ENCODE measurements around the gene AGPAT4.

AGPAT4 gene

DNA sequence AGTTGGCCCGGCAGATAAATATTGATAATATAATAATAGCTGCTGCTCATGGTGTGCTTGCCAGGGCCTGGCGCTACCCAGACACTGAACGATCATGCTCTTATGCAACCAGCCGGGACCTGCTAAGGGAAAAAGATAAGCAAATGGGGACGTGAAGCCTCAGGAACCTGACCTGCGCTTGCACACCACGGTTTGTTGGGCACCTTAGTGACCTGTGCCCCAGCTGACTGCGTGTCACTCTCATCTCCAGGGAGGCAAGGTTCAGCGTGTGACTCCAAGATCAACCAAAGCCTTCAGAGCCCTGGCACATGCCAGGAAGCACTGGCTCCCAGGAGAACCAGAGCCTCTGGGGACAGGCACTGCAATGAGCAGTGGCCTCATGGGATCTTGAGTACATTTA is 111.1 kb downstream of the AGPAT4 start:
- DNase-seq (ENCODE audit: low read depth) = no peak
- TF ChIP-seq, protein P1, sequence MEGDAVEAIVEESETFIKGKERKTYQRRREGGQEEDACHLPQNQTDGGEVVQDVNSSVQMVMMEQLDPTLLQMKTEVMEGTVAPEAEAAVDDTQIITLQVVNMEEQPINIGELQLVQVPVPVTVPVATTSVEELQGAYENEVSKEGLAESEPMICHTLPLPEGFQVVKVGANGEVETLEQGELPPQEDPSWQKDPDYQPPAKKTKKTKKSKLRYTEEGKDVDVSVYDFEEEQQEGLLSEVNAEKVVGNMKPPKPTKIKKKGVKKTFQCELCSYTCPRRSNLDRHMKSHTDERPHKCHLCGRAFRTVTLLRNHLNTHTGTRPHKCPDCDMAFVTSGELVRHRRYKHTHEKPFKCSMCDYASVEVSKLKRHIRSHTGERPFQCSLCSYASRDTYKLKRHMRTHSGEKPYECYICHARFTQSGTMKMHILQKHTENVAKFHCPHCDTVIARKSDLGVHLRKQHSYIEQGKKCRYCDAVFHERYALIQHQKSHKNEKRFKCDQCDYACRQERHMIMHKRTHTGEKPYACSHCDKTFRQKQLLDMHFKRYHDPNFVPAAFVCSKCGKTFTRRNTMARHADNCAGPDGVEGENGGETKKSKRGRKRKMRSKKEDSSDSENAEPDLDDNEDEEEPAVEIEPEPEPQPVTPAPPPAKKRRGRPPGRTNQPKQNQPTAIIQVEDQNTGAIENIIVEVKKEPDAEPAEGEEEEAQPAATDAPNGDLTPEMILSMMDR (IDR thresholded peaks at IDR 0.05; ENCODE audit: insufficient read depth, low read depth, low read length, missing control alignments) = no peak
- H3K4me3 ChIP-seq (ENCODE audit: low read length) = no peak overlapping the region

GRCh38 chr6:161161889-161162624 is 111.8 kb downstream of the AGPAT4 start:
- TF ChIP-seq, protein P1 (IDR thresholded peaks at IDR 0.05; ENCODE audit: insufficient read depth, low read depth, low read length, missing control alignments) = no peak
- H3K4me3 ChIP-seq (ENCODE audit: low read length) = no peak overlapping the region
- DNase-seq (ENCODE audit: low read depth) = no peak

GRCh38 chr6:161161121-161161520 is 112.7 kb downstream of the AGPAT4 start:
- no peak for DNase-seq (ENCODE audit: low read depth)
- TF ChIP-seq, protein P1 (IDR thresholded peaks at IDR 0.05; ENCODE audit: insufficient read depth, low read depth, low read length, missing control alignments) = no peak
- H3K4me3 ChIP-seq (ENCODE audit: low read length) = no peak overlapping the region

GRCh38 chr6:161154796-161155335 is 119.0 kb downstream of the AGPAT4 start:
- no peak overlapping the region for H3K4me3 ChIP-seq (ENCODE audit: low read length)
- TF ChIP-seq, protein P1 (IDR thresholded peaks at IDR 0.05; ENCODE audit: insufficient read depth, low read depth, low read length, missing control alignments) = no peak
- DNase-seq (ENCODE audit: low read depth) = no peak

DNA sequence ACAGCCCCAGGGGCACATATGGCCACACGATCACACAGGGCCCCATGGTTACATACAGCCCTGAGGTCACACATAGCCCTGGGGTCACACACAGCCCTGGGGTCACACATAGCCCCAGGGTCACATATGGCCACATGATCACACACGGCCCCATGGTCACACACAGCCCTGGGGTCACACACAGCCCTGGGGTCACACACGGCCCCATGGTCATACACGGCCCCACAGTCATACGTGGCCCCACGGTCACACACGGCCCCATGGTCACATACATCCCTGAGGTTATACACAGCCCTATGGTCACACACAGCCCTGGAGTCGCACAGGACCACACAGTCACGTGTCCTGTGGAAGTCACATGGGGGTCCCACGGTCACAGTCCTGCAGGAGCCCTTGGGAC is 120.1 kb downstream of the AGPAT4 start:
- DNase-seq (ENCODE audit: low read depth) = no peak
- TF ChIP-seq, protein P1 (IDR thresholded peaks at IDR 0.05; ENCODE audit: insufficient read depth, low read depth, low read length, missing control alignments) = no peak
- no peak overlapping the region for H3K4me3 ChIP-seq (ENCODE audit: low read length)

- H3K4me3 ChIP-seq (ENCODE audit: low read length) = no peak overlapping the region
- DNase-seq (ENCODE audit: low read depth) = no peak
- TF ChIP-seq, protein P1 (IDR thresholded peaks at IDR 0.05; ENCODE audit: insufficient read depth, low read depth, low read length, missing control alignments) = peak; percentile 62
Observed at GRCh38 chr6:161152907-161153662, 120.8 kb downstream of the AGPAT4 start.
